GM19193 (cell line): ENCODE results near the gene RPL10.

ENCODE experiments used
- POLR2A ChIP-seq: IDR thresholded peaks from 4 replicates; pipeline ENCODE4 v1.6.1; 2011; ENCODE audit not compliant: insufficient read depth, insufficient read length; ENCODE audit errors: extremely low read depth

The RPL10 gene

DNA sequence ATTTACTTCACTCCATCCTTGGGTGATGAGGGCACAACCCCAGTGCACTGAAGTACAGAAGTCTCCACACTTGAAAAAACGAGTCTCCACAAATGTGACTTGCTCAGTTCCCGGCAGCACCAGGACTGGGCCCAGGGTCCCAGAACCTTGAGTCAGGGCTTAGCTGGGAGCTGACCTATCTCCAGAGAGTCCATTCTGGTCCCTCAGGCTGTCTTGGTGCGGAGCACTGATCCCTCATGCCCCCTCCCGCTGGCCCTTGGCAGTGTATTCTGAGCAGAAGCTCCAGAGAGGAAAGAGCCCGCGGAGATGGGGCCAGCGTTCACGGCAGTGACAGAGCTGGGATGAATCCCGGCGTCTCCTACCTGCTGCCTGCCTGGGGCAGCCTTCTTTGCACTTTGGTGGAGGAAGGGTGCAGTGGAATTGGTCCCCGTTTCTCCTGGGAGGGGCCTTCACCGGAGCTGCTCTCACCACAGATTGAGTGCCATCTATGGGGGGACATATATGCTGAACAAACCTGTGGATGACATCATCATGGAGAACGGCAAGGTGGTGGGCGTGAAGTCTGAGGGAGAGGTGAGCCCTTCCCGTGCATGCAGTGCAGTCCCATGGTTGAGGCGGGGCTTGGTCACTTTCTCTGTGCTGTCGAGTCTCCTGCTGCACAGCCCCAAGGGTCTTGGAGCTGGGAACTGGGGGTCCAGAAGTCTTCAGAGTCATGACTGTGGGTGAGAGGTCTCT lies 42.6 kb downstream of the RPL10 start:
- TF ChIP-seq POLR2A = no peak

DNA sequence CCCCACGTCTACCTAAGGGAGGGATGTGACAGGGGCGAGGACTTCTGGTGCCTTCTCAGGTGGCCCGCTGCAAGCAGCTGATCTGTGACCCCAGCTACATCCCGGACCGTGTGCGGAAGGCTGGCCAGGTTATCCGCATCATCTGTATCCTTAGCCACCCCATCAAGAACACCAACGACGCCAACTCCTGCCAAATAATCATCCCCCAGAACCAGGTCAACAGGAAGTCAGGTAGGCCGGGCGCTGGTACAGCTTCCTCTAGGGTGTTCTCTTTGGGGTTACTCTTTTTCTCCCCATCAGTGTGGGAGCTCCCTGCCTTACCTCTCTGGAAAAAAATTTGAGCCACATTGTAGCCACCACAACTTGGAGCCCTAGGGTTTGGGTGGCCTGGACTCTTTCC lies 43.4 kb downstream of the RPL10 start:
- TF ChIP-seq POLR2A = no peak

DNA sequence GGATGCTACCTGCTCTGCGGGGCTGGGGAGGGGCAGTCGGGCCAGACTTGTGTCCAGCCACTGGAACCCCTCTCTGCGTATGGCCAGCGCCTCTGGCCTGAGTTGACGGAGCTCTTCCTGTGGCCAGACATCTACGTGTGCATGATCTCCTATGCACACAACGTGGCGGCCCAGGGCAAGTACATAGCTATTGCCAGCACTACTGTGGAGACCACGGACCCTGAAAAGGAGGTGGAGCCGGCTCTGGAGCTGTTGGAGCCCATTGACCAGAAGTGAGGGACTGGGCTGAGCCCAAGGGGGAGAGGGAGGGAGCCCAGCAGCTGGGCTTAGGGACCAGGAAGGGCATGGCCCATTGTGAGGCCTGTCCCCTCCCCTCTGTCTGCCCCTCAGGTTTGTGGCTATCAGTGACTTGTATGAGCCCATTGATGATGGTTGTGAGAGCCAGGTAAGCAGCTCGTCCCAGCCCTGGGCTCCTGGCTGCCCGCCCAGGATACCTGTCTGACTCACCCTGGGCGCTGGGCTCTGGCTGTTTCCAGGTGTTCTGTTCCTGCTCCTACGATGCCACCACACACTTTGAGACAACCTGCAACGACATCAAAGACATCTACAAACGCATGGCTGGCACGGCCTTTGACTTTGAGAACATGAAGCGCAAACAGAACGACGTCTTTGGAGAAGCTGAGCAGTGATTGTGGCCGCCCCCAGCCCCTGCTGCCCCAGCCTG lies 44.0 kb downstream of the RPL10 start:
- no peak for TF ChIP-seq POLR2A

DNA sequence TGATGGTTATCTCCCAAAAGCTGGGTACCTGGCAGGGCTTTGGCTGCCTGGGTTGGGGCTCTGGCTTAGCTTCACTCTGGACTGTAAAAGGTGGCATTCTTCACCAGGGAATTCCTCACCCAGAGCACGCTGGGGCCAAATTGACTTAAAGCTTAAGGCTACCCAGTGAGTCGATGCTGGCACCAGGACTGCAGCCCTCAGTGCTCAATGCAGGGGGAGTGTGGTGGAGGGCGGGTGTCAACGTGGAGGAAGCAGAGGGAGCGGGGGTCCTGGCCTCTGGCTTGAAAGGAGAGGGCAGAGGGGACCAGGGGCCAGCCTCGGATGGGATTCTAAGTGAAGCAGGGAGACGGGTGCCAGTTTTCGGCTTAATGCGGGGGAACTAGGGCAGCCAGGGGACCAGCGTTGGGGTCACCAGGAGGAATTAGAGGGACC lies 45.3 kb downstream of the RPL10 start:
- TF ChIP-seq POLR2A = no peak

DNA sequence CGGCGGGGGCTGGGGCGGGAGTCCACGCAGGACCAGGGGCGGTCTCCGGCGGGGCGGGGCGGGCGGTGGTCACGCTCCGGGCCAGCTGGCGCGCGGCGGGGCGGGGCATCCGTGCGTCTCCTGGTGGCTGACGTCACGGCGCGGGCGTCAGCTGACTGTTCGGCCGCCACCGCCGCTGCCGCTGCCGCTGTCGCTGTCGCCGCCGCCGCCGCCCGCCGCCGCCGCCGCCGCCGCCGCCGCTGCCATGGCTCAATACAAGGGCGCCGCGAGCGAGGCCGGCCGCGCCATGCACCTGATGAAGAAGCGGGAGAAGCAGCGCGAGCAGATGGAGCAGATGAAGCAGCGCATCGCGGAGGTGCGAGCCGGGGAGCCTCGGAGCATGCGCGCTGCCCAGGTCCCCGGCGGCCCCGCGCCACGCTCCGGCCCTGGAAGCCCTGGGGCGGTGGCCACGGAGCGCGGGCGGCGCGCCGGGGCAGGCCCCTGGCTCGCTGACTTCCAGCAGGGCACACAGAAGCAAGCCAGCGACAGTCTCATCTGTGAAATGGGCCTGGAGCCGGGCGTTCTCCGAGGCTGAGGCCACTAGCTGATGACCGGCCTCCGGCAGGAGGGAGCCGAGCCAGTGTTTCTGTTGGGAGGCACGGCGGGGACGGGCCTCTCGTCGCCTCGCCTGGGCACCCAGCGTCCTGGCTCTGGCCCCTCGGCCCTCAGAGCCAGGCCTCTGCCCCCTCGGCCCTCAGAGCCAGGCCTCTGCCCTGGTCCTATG lies 46.0 kb downstream of the RPL10 start, which contains the start of gene FAM50A:
Gene FAM50A (plus strand): TSS at position 150 of the 763 bp plus-strand sequence. CDS start 95 bp downstream, at position 245.
- no peak for TF ChIP-seq POLR2A

DNA sequence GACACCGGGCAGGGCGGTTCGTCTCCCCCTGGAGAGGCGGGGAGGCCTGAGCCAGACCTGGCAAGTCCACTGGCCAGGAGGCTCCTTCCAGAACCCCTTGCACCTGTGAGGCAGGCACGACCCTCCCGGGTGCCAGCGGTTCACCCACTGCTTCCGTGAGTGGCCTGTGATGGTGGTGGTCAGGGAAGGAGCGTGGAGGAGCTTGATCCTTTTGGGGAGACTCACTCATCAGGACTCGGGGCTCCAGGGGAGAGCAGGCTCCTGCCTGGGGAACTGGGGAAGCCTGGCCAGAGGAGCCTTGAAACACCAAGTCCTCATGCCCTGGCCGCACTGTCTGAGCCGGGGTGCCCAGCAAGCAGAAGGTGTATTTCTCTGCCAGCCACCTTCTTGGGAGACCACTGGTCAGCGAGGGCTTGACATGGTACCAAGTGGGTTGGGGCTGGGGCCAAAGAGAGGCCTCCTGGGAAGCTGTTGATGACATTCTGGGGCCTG lies 46.6 kb downstream of the RPL10 start:
- no peak for TF ChIP-seq POLR2A

DNA sequence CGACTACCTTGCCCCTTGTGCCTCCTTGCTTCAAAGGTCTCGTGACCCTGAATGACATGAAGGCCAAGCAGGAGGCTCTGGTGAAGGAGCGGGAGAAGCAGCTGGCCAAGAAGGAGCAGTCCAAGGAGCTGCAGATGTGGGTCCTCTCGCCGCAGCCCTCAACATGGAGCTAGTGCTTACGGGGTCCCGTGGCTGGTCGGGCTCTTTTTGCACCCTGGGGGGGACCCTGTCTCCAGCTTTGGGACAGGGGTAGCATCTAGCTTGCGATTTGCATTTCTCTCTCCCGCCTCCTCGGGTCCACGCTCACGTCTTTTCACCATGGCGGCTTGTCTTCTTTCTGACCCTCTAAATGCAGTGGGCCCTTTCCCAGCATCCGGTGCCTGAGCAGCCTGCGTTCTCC lies 47.6 kb downstream of the RPL10 start:
- no peak for TF ChIP-seq POLR2A

DNA sequence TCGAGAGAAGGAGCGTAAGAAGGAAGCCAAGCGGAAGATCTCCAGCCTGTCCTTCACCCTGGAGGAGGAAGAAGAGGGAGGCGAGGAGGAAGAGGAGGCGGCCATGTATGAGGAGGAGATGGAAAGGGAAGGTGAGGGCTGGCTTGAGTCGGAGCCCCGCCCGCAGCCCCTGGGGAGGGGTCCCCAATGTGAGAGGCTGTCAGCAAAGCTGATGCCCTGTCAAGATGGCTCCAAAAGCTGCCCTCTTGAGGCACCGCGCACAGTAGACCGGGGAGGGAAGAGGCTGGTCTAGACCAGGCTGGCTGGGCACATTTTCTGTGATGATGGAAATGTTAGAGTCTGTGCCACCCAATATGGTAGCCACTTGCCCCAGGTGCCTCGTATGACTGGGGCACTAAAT lies 48.3 kb downstream of the RPL10 start:
- no peak for TF ChIP-seq POLR2A

DNA sequence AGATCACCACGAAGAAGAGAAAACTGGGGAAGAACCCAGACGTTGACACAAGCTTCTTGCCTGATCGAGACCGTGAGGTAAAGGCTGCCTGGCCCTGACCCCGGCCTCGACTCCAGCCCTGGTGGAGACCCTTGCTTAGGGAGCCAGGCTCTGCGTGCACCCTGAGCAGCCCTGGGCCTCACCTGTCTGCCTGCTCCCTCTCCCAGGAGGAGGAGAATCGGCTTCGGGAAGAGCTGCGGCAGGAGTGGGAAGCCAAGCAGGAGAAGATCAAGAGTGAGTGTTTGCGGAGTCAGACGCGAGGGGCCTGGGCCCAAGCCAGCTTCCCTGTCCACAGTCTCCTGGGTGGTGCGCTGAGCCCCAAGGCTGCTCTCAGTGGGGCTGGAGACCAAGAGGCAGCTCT lies 50.3 kb downstream of the RPL10 start:
- TF ChIP-seq POLR2A = no peak

DNA sequence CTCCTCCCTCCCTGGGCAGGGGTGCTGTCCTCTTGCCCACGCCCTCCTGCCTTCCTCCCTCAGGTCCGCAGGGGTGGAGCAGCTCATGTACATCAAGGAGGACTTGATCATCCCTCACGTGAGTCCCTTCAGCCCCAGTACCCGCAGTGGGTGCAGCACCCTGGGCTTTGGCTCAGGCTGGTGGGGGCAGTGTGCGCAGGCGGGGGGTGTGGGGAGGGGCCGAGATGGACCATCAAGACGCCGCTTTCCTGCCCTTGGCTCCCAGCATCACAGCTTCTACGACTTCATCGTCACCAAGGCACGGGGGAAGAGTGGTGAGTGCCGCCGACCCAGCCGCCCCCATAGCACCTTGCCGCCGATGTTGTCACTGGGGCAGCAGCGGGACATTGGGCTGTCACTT lies 51.4 kb downstream of the RPL10 start:
- no peak for TF ChIP-seq POLR2A

DNA sequence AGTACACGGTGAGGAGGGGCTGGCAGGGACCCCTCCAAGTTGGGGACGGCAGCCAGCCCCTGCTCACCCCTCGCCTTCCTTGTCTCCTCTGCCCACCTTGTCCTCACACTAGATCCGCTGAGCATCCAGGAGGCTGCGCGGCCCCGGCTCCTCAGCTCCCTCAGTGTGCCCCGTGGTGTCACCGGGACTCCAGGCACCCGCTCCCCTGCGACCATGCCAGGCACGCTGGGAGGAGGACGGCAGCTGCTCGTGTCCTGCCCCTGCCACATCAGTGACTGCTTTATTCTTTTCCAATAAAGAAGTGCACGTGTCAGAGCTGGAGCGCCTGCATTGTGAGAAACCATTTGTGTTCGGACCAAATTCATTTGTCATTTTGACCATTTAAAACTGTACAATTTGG lies 52.1 kb downstream of the RPL10 start:
- TF ChIP-seq POLR2A = no peak
